Activated naive CD8-positive, alpha-beta T cell treated with anti-CD3 and anti-CD28 coated beads for 36 hours (primary cell): ENCODE measurements around the gene SLCO2A1. TPM values are rescaled to one million over a fixed set of nuclear protein-coding genes. Genes with fewer than 3 reads are reported as not detected.

Experiments
- DNase-seq: peaks from one replicate; pipeline ENCODE4 v3.0.0; 2021
- H3K27ac Mint-ChIP-seq: one replicate; pipeline ENCODE4 v1.8.0; 2022; ENCODE audit warnings: mild to moderate bottlenecking, moderate library complexity, mixed read lengths
- H3K27me3 Mint-ChIP-seq: one replicate; pipeline ENCODE4 v1.8.0; 2022; ENCODE audit warnings: mild to moderate bottlenecking, mixed read lengths
- H3K36me3 Mint-ChIP-seq: one replicate; pipeline ENCODE4 v1.8.0; 2021; ENCODE audit warnings: mild to moderate bottlenecking, mixed read lengths
- H3K4me1 Mint-ChIP-seq: one replicate; pipeline ENCODE4 v1.8.0; 2021; ENCODE audit warnings: mixed read lengths
- H3K4me3 Mint-ChIP-seq: one replicate; pipeline ENCODE4 v1.8.0; 2022; ENCODE audit warnings: mild to moderate bottlenecking, moderate library complexity, mixed read lengths
- H3K9me3 Mint-ChIP-seq: one replicate; pipeline ENCODE4 v1.8.0; 2022; ENCODE audit warnings: mixed read lengths
- total RNA-seq, 2 experiments: library from RNA; stranded (reverse); gene quantifications; one replicate each; pipeline ENCODE4 v1.2.3, GENCODE V29; 2021

Gene SLCO2A1
- total RNA-seq, 2 experiments from 2014 or later = 0.08 TPM; not detected in 1

DNA sequence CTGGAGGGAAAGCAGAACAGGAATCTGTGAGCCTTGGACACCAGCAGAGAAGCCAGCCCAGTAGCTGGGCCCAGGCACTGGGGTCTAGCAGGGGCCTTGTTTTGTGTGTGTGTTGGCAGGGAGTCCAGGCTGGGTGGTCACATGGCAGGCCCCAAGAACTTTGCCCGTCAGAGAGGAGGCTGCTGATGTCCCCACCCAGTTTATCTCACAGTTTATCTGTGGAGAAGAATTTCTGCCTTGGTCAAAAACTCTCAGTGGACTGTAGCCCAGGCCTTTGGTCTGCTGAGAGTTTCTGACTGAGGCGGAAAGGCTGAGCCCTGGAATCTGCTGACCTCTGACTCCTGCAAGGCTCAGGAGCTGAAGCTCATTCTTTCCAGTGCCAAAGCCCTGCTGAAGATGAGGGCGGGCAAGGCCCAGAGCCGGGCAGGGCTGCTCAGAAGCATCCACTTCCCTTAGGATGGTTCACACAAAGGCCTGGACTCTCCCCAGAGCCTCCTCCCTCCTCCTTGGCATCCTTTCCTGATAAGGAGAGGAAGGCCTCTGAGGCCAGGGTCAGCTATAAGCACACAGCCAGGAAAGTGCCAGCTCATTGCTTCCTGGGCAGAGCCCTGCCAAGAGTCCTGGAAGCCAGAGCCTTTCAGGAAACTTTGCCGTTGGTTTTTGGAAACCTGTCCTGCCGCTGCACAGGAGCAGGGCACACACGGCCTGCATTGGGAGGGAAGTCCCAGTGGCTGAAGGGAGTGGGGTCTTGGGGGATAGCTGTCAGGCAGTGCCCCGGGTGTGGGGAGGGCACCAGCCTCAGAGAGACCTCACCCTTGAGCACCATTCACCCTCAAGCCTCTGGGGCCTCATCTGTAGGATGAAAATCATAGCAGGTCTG lies 37.2 kb upstream of the SLCO2A1 start:
- DNase-seq = no peak
- Mint-ChIP-seq H3K9me3 (no peaks in the 10 kb centered on the region), H3K4me3 (no peak overlapping the region), H3K4me1 (no peaks in the 10 kb centered on the region), H3K27me3 (no peaks in the 10 kb centered on the region), H3K27ac (no peak overlapping the region), H3K36me3 (no peaks in the 10 kb centered on the region)

- H3K9me3 Mint-ChIP-seq = no peaks in the 10 kb centered on the region
- no peak for DNase-seq
- no peaks in the 10 kb centered on the region for H3K36me3 Mint-ChIP-seq
- no peak overlapping the region for H3K4me3 Mint-ChIP-seq
- no peak overlapping the region for H3K27ac Mint-ChIP-seq
- no peaks in the 10 kb centered on the region for H3K4me1 Mint-ChIP-seq
- no peaks in the 10 kb centered on the region for H3K27me3 Mint-ChIP-seq
Measured at GRCh38 chr3:134066158-134066541, 36.4 kb upstream of the SLCO2A1 start.

DNA sequence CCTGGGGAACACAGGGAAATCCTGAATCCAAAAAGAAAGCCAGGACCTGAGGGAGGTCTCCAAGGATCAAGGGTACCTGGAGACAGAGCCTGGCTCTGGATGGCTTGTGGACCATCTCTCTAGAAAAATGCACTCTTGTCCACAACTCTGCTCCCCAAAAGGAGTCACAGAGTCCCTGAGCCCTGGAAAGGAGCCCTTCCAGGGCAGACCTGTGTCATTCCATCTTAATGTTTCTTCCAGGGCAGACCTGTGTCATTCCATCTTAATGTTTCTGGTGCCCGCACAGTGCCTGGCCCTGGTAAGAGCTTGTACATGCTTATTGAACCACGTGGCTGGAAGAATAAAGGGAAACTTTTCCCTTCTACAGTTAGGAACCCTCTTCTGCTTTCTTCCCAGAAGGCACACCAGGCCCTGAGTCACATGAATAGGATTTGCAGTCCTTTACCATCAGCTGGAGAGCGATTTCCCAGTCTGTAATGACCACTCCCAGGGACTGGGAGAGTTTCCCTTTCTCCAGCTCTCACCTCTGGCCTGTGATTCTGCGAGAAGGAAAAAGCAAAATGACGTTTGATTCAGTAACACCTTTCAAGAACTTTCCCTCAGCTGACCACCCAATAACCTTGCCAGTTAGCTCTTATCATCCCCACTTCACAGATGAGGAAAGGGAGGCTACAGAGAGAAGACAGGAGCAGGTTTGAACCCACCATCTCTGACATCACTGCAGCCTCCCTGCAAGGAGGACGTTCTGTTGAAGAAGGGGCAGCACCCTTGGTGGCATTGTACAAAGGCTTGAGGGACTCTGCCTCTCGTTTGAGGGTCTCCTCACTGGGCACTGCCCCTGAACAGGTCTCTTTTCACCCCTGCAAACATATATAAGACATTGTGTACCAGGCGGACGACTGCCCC lies 35.8 kb upstream of the SLCO2A1 start:
- Mint-ChIP-seq H3K27ac (no peak overlapping the region), H3K27me3 (no peaks in the 10 kb centered on the region), H3K9me3 (no peaks in the 10 kb centered on the region), H3K36me3 (no peaks in the 10 kb centered on the region), H3K4me1 (no peaks in the 10 kb centered on the region), H3K4me3 (no peak overlapping the region)
- no peak for DNase-seq

DNA sequence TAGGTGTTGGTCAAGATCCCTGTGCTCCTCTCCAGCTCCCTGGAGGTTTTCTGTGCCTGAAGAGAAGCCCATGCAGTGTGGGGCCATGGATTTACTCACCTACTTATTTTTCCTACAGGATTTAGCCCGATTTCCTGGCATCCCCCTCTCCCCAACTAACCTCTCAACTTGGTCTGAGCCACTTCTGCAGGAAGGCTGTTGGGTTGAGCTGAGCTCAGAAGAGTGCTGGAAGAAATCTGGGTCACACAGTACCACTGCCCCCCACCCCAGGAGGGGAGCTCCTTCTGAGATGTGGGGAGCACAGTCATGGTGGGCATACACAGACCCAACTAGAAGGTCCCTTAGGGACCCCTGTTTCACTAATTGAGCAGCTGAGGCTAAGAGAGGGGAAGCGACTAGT lies 34.4 kb upstream of the SLCO2A1 start:
- no peak overlapping the region for H3K27ac Mint-ChIP-seq
- no peaks in the 10 kb centered on the region for H3K4me1 Mint-ChIP-seq
- H3K27me3 Mint-ChIP-seq = no peaks in the 10 kb centered on the region
- no peaks in the 10 kb centered on the region for H3K36me3 Mint-ChIP-seq
- H3K4me3 Mint-ChIP-seq = no peak overlapping the region
- DNase-seq = no peak
- H3K9me3 Mint-ChIP-seq = no peaks in the 10 kb centered on the region

DNA sequence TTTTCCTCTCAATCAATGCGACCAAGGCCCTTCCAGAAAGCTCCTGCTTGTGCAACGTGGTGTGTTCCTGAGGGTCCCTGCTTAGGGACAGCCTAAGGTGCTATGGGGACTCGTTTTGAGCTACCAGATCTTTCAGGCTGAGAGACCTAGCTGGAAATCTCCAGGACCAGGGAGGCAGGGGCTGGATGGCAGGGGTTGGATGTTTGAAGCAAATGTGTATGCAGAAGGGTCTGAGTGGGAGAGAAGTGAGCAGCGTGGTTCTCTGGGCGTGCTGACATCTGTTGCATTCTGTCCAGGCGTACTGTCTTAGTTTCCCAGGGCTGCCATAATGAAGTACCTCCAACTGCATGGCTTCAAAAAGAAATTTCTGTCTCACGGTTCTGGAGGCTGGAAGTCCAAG lies 31.7 kb upstream of the SLCO2A1 start:
- H3K36me3 Mint-ChIP-seq = no peaks in the 10 kb centered on the region
- H3K4me1 Mint-ChIP-seq = no peaks in the 10 kb centered on the region
- H3K4me3 Mint-ChIP-seq = no peak overlapping the region

DNA sequence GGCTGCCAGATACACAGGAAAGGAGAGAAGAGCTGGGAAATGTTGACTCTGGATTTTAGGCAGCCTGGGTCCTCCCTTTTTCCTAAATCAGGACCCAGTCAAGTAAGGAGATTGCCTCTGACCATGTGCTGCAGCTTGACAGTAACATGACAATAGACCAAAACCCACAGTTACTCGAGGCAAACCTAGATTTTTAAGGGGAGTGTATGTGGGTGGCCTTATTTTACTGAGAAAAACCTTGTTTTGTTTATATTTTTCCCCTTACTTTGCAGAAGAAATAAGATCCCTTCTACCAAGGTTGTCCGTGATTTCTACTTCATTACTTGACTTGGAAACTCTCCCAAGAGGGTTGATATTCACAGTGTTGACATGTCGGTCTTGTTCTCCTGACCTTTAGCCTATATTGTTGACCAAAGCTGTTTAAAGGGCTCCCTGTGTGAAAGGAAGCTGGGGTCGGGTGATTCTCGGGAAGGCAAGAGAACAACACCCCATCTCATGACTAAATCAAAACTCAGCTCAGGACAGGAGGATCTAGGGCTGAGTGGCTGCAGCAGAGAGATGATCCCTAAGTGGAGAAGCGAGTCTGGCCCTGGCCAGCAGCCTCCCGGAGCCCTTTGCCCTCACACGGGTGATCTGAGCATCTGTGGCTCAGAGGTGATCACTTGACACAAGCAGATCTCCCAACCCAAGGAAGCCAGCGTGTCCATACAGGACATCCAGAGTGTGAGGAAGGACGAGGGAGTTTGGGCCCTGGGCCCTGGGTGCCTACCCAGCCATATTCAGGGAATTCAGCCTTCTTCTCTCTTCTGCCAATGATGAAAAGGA lies 31.0 kb upstream of the SLCO2A1 start:
- Mint-ChIP-seq H3K9me3 (no peaks in the 10 kb centered on the region), H3K27ac (no peak overlapping the region), H3K4me3 (no peak overlapping the region), H3K4me1 (no peaks in the 10 kb centered on the region), H3K27me3 (no peaks in the 10 kb centered on the region), H3K36me3 (no peaks in the 10 kb centered on the region)
- DNase-seq = no peak

More for the DNA sequence above, 31.7 kb upstream of the SLCO2A1 start:
- H3K27ac Mint-ChIP-seq = no peak overlapping the region
- no peaks in the 10 kb centered on the region for H3K27me3 Mint-ChIP-seq
- DNase-seq = no peak
- no peaks in the 10 kb centered on the region for H3K9me3 Mint-ChIP-seq

DNA sequence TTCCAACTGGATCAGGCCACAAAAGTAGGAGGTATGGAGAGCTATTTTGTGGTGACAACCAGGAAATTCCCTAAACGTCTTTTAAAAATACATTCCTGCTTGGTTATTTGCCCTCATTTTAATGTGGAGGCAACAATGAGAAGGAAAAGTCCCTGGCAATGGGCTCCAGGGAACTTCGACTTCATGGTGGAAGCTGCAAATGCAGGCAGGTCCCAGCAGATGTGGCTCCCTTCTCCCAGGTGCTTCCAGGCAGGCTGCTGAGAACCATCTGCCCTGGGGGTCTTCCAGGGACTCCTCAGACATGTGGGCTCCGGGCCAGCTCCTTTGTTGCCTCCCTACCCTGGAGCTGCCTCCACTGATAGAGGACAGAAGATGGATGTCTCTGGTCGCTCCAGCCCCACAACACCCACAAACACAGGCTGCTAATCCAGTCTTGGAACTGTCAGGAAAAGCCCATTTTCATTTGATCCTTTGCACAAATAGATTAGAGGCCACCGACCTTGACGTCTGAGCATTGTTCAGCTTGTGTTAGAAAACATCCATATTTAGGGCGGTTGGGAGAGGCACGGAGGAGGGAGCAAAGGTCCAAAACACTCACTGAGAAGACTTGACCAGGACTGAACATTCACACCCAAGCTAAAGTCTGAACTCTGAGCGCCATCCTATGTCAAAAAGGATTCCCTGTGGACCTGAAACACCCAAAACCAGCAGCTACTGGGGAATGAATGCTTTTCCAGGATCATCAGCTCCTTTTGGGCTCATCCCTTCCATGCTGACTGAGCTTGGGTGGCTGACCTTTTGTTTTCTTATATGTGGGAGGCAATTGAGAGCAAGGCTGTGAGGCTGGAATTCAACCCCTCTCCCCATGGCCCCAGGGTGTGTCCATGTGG lies 30.2 kb upstream of the SLCO2A1 start:
- Mint-ChIP-seq H3K9me3 (no peaks in the 10 kb centered on the region), H3K36me3 (no peaks in the 10 kb centered on the region), H3K4me1 (peaks cover 2% of the 10 kb centered on the region), H3K27me3 (no peaks in the 10 kb centered on the region), H3K27ac (no peak overlapping the region), H3K4me3 (no peak overlapping the region)
- no peak for DNase-seq

- Mint-ChIP-seq H3K4me3 (no peak overlapping the region), H3K27me3 (no peaks in the 10 kb centered on the region), H3K27ac (no peak overlapping the region), H3K4me1 (peaks cover 4% of the 10 kb centered on the region), H3K36me3 (no peaks in the 10 kb centered on the region), H3K9me3 (no peaks in the 10 kb centered on the region)
- no peak for DNase-seq
Measured at GRCh38 chr3:134059035-134059601, 29.4 kb upstream of the SLCO2A1 start.

GRCh38 chr3:134057654-134058110 lies 28.0 kb upstream of the SLCO2A1 start:
- no peak overlapping the region for H3K4me3 Mint-ChIP-seq
- H3K4me1 Mint-ChIP-seq = peaks cover 4% of the 10 kb centered on the region
- no peak for DNase-seq
- H3K27me3 Mint-ChIP-seq = no peaks in the 10 kb centered on the region
- H3K9me3 Mint-ChIP-seq = no peaks in the 10 kb centered on the region
- no peaks in the 10 kb centered on the region for H3K36me3 Mint-ChIP-seq
- H3K27ac Mint-ChIP-seq = no peak overlapping the region

DNA sequence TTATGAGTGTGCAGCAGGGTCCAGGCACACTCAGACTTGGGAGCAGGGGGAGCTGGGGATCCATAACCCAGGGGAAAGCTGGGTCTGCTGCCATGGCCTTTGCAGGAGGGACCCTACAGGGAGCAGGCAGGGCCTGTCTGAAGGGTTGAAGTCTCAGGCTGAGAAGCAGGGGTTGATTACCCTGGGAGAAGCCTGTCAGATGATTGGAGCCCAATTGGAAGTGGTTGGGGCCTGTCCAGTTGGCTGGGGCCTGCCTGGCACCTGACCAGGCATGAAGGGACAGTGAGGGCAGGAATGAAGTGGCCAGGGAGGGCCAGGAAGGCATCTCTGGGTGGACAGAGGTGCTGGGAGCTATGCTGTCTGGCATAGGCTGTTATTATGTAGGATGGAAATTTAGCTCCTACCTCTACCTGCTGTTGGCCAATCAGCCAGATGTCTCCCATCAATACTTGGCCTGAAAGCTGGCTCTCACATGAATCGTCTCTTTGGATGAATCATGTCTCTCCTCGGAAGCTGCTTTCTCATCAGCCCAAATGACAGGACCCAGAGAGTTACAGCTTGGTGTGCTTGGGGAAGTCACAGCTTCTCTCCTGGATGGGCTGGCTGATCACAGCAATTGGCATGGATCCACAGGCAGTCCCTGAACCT lies 27.4 kb upstream of the SLCO2A1 start:
- H3K36me3 Mint-ChIP-seq = no peaks in the 10 kb centered on the region
- no peaks in the 10 kb centered on the region for H3K9me3 Mint-ChIP-seq
- H3K27ac Mint-ChIP-seq = no peak overlapping the region
- H3K4me1 Mint-ChIP-seq = peaks cover 4% of the 10 kb centered on the region
- no peaks in the 10 kb centered on the region for H3K27me3 Mint-ChIP-seq
- no peak overlapping the region for H3K4me3 Mint-ChIP-seq
- DNase-seq = no peak

DNA sequence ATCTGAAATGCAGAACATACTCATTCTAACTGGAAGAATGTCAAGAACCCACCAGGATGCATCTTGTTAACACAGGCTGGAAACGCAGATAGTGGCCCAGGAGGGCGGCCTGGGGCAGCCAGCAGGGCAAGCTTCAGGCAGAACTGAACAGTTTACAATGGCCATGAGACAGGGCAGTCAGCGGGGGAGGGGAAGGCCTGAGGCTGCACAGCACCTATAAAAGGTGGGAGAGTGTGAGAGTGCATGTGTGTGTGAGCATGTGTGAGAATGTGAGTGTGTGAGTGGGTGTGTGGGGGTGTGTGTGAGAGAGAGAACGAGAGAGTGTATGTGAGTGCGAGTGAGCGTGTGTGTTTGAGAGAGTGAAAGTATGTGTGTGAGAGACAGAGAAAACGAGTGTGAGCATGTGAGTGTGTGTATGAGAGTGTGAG lies 26.8 kb upstream of the SLCO2A1 start:
- peaks cover 4% of the 10 kb centered on the region for H3K4me1 Mint-ChIP-seq
- H3K4me3 Mint-ChIP-seq = no peak overlapping the region
- H3K27ac Mint-ChIP-seq = no peak overlapping the region
- no peak for DNase-seq
- no peaks in the 10 kb centered on the region for H3K9me3 Mint-ChIP-seq
- H3K27me3 Mint-ChIP-seq = no peaks in the 10 kb centered on the region
- no peaks in the 10 kb centered on the region for H3K36me3 Mint-ChIP-seq

DNA sequence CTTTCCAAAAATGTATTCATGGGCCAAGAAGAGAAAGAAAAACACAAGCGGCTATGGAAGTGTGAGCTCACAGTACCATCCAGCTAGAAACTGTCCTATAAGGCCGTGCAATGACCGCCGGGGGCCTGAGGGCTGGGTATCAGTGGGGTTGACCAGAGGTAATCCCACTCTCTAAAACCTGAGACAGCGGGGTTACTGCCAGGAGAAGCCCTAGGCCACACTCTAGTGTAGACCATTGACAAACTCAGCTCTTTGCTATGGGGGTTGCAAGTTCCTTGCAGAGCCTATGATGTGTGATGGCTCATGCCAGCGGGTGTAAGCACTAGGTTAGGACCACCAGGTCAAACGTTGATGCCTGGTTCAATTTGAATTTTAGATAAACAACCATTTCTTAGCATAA lies 25.9 kb upstream of the SLCO2A1 start:
- Mint-ChIP-seq H3K27me3 (no peaks in the 10 kb centered on the region), H3K4me1 (peaks cover 4% of the 10 kb centered on the region), H3K9me3 (no peaks in the 10 kb centered on the region), H3K36me3 (no peaks in the 10 kb centered on the region), H3K4me3 (no peak overlapping the region), H3K27ac (no peak overlapping the region)
- no peak for DNase-seq

DNA sequence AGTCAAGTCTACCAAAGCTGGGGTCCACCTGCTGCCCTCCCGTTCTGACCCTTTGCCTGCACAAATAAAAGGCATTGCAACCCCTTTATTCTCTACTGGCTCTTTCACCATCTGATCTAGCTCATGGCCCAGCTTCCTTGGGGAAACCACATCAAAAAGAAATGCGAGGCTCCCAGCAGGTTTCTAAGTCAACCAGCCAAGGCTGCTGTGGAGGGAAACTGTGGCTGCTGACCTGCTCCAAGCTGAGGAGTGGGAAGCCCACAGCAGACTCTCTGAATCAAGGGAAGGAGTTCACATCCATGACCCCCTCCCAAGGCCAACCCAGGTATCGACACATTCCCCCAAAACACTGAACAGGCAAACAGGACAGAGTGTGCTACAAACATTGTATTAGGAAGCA lies 25.2 kb upstream of the SLCO2A1 start:
- no peaks in the 10 kb centered on the region for H3K36me3 Mint-ChIP-seq
- DNase-seq = no peak
- no peaks in the 10 kb centered on the region for H3K9me3 Mint-ChIP-seq
- no peak overlapping the region for H3K4me3 Mint-ChIP-seq
- H3K27ac Mint-ChIP-seq = no peak overlapping the region
- no peaks in the 10 kb centered on the region for H3K27me3 Mint-ChIP-seq
- H3K4me1 Mint-ChIP-seq = peaks cover 4% of the 10 kb centered on the region
